Uterus (tissue), 2 donors: Measurements from ENCODE around the gene PIGN.

ENCODE experiments used
- POLR2A ChIP-seq, 2 donors: fragments of 450-650 bp; IDR thresholded peaks; one replicate each; pipeline ENCODE4 v1.6.1; 2016; ENCODE audit warnings: antibody characterized with exemption in 2 of 2, mild to moderate bottlenecking in 1 of 2, moderate library complexity in 1 of 2
- TF ChIP-seq, protein P1 (sequence below), 4 experiments: fragments of 200-600 bp in 2 of 4; fragments of 450-650 bp in 2 of 4; sonication (generic) in 2 of 4; IDR thresholded peaks; one replicate each; pipeline ENCODE4 v1.5.1; 2016 to 2019; ENCODE audit warnings: antibody characterized with exemption in 4 of 4, mild to moderate bottlenecking in 2 of 4, moderate library complexity in 1 of 4

DNA sequence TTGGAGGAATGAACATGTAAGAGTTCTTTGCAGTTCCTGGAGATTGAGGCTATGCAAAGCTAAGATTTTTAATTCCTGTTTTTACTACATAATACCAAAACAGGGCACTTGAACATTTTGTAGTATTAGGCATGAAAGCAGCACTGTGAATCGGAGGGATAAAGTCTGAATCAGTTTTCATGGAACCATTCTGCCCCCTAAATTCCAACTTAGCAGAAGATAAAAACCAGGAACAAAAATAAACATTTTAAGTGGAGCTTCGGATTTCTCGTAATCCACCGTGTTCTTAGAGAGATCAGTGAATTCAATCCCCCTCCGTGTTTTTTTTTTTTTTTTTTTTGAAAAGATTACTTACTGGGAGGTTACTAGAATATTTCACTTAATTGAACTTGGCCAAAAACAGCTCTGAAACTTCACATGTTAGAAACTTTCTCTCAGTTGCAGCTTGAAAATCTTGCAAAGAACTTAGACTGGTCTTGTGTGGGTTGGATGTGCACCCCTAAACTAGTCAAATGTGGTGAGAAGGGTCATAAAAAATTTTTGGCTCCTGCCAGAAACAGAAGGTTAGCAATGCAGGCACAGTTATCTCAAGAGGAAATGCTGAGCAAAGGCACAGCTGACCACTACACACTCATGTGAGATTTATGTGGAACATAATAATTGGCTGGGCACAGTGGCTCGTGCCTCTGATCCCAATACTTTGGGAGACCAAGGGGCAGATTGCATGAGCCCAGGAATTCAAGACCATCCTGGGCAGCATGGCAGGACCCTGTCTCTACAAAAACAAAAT lies 148.7 kb downstream of the PIGN start:
- TF ChIP-seq POLR2A (IDR thresholded peaks at IDR 0.05) = no peak
- TF ChIP-seq, protein P1, sequence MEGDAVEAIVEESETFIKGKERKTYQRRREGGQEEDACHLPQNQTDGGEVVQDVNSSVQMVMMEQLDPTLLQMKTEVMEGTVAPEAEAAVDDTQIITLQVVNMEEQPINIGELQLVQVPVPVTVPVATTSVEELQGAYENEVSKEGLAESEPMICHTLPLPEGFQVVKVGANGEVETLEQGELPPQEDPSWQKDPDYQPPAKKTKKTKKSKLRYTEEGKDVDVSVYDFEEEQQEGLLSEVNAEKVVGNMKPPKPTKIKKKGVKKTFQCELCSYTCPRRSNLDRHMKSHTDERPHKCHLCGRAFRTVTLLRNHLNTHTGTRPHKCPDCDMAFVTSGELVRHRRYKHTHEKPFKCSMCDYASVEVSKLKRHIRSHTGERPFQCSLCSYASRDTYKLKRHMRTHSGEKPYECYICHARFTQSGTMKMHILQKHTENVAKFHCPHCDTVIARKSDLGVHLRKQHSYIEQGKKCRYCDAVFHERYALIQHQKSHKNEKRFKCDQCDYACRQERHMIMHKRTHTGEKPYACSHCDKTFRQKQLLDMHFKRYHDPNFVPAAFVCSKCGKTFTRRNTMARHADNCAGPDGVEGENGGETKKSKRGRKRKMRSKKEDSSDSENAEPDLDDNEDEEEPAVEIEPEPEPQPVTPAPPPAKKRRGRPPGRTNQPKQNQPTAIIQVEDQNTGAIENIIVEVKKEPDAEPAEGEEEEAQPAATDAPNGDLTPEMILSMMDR (IDR thresholded peaks at IDR 0.05) = peak; percentile 16 to 27 (median 21)
